Calu3 (cell line): ENCODE measurements around the gene HBS1L. TPM values are rescaled to one million over a fixed set of nuclear protein-coding genes. Genes with fewer than 3 reads are reported as not detected.

Source experiments
- BruUV-seq: library from RNA; stranded (reverse); fragments of 400-500 nt; replicated peaks from 2 replicates; lab custom pipeline; 2021; lab: Mats Ljungman, UMichigan
- CTCF ChIA-PET: fragments of 300-600 bp; sonication (Branson Sonifier 250); formaldehyde crosslinking; loops from one replicate; lab custom pipeline; 2022; ENCODE audit warnings: antibody characterized with exemption; lab: Charles Lee
- DNase-seq: peaks from one replicate; pipeline ENCODE4 v3.0.0; 2022
- H3K27ac Mint-ChIP-seq: one replicate; pipeline ENCODE4 v1.8.0; 2022; ENCODE audit warnings: mixed read lengths; ENCODE audit not compliant: unreplicated experiment
- H3K27me3 Mint-ChIP-seq: one replicate; pipeline ENCODE4 v1.8.0; 2022; ENCODE audit warnings: mixed read lengths; ENCODE audit not compliant: unreplicated experiment
- H3K36me3 Mint-ChIP-seq: one replicate; pipeline ENCODE4 v1.8.0; 2022; ENCODE audit warnings: mild to moderate bottlenecking, moderate library complexity, mixed read lengths; ENCODE audit not compliant: insufficient read depth, unreplicated experiment
- H3K4me1 Mint-ChIP-seq: one replicate; pipeline ENCODE4 v1.8.0; 2022; ENCODE audit warnings: mild to moderate bottlenecking, low read depth, mixed read lengths; ENCODE audit not compliant: unreplicated experiment
- H3K4me3 Mint-ChIP-seq: one replicate; pipeline ENCODE4 v1.8.0; 2022; ENCODE audit warnings: mild to moderate bottlenecking, low read depth, moderate library complexity, mixed read lengths; ENCODE audit not compliant: unreplicated experiment
- H3K9me3 Mint-ChIP-seq: one replicate; pipeline ENCODE4 v1.8.0; 2022; ENCODE audit warnings: low read depth, mixed read lengths; ENCODE audit not compliant: unreplicated experiment
- intact Hi-C: fragments of 100-400 bp; cut with micrococcal nuclease; formaldehyde crosslinking; loops from one replicate; pipeline ENCODE4 v1.10.0; 2022; ENCODE audit not compliant: unreplicated experiment
- total RNA-seq: library from RNA; stranded (reverse); gene quantifications from 2 replicates; pipeline ENCODE4 v1.2.3, GENCODE V29; 2022
- TF ChIP-seq, protein P1 (sequence below): fragments of 200-600 bp; IDR thresholded peaks from one replicate; pipeline ENCODE4 v1.8.0; 2022; ENCODE audit warnings: antibody characterized with exemption; ENCODE audit not compliant: unreplicated experiment

HBS1L gene
- total RNA-seq, 1 experiment from 2014 or later: 50.0 TPM

DNA sequence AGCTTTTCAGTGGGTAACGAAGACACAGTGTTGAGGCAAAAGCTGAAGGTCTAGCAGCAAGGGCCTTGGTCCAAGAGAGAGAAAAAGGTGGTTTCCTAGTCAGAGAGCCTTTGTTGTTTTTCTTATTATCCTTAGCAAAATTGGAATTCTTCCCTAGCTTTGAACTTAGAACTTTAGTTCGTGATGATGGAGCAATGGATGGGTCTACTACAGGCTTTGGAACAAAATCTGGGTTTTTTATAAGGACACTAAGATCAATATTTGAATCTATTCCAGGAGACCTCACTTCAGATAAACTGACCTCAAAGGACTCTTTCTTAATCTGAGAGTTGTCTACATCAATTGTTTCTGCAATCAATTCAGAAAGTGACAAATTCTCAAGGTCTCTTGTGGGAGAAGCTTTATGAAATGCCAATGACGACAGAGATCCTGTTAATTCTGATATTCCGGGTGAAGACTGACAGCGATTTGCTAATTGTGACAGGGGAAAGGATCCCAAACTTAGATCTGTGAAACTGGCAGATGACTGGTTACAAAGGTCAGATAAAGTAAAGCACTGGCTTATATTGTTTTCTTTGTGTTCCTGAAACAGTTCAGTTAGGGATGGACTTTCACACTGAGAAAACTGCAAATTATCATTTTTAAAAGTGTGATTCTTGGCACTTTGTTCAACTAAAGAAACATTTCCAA is 17.7 kb downstream of the HBS1L start:
- Mint-ChIP-seq H3K4me1 (peaks cover 15% of the 10 kb centered on the region), H3K9me3 (no peaks in the 10 kb centered on the region), H3K27me3 (no peaks in the 10 kb centered on the region), H3K4me3 (no peak overlapping the region), H3K27ac (no peak overlapping the region), H3K36me3 (peaks cover 6% of the 10 kb centered on the region)
- BruUV-seq: no TSS peak
- no peak for DNase-seq
- TF ChIP-seq, protein P1, sequence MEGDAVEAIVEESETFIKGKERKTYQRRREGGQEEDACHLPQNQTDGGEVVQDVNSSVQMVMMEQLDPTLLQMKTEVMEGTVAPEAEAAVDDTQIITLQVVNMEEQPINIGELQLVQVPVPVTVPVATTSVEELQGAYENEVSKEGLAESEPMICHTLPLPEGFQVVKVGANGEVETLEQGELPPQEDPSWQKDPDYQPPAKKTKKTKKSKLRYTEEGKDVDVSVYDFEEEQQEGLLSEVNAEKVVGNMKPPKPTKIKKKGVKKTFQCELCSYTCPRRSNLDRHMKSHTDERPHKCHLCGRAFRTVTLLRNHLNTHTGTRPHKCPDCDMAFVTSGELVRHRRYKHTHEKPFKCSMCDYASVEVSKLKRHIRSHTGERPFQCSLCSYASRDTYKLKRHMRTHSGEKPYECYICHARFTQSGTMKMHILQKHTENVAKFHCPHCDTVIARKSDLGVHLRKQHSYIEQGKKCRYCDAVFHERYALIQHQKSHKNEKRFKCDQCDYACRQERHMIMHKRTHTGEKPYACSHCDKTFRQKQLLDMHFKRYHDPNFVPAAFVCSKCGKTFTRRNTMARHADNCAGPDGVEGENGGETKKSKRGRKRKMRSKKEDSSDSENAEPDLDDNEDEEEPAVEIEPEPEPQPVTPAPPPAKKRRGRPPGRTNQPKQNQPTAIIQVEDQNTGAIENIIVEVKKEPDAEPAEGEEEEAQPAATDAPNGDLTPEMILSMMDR: no peak
- CTCF ChIA-PET: no interaction called here
- intact Hi-C loops: no loop called here

DNA sequence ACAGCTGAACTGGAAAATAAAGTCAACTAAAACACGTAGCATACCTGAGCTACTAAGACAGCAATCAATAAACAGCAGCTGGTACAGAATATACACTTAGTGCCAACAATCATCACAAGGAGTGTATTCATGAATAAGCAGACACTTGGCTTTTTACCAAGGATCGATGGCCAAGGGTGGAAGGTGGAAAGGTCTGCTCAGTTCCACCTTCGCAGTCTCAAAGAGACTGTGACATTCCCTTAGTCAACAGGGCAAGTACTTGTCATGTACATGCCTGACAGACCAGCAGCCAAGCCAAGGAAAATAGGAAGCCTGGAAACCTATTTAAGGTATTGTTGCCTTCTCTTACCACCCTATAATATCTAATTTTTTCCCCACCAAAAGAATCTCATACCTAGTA is 21.4 kb downstream of the HBS1L start:
- CTCF ChIA-PET: no interaction called here
- H3K4me1 Mint-ChIP-seq: peaks cover 15% of the 10 kb centered on the region
- no peaks in the 10 kb centered on the region for H3K27me3 Mint-ChIP-seq
- intact Hi-C loops: no loop called here
- BruUV-seq: no TSS peak
- peak overlapping the region; percentile 44 for H3K27ac Mint-ChIP-seq
- H3K36me3 Mint-ChIP-seq: peaks cover 6% of the 10 kb centered on the region
- no peak overlapping the region for H3K4me3 Mint-ChIP-seq
- no peaks in the 10 kb centered on the region for H3K9me3 Mint-ChIP-seq
- DNase-seq: peak; percentile 78
- TF ChIP-seq, protein P1: no peak

DNA sequence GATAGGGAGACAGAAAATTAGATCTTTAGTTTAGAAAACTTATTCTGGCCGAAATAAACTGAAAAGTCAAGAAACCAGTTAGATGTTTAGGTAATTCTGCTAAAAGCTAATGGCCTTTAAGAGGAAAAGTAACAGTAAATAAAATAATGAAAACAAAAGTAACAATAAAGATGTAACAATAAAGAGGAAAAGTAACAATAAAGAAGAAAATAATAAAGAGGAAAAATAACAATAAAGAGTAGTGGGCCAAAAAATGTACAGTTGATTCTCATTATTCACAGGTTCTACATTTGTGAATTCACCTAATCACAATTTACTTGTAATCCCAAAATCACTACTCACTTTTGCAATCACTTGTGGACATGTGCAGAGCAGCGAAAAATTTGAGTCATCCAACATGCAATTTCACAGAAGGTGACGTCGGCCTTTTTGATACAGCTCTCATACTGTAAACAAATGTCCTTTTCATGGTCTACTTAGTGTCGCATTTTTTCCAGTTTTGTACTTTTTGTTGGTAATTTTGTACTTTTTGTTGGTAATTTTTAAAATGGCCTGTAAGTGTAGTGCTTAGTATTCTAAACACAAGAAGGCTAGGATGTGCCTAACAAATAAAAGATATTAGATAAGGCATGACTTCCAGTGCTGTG is 24.0 kb downstream of the HBS1L start:
- H3K27me3 Mint-ChIP-seq: no peaks in the 10 kb centered on the region
- DNase-seq: no peak
- H3K4me3 Mint-ChIP-seq: no peak overlapping the region
- H3K9me3 Mint-ChIP-seq: no peaks in the 10 kb centered on the region
- TF ChIP-seq, protein P1: no peak
- CTCF ChIA-PET: no interaction called here
- no TSS peak for BruUV-seq
- H3K27ac Mint-ChIP-seq: no peak overlapping the region
- peaks cover 15% of the 10 kb centered on the region for H3K4me1 Mint-ChIP-seq
- H3K36me3 Mint-ChIP-seq: peaks cover 11% of the 10 kb centered on the region
- intact Hi-C loops: no loop called here

DNA sequence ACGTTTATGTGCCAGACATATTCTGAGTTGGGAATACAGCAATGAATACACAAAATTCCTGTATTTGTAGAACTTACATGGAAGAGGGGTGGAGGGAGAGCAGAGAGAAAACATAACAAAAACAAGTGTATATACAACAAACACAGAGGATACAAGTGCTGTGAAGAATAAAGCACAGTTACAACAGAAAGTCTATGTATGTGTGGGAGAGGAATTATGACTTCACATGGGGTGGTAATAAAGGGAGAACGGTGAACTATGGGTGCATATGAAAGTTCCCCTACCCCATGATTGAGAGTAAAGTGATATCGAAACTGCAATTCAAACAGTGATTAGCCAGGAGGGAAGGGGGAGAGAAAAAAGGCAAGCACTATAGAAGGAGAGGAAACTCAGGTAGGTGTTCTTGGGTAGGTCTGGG is 24.6 kb downstream of the HBS1L start:
- CTCF ChIA-PET: no interaction called here
- no peak overlapping the region for H3K4me3 Mint-ChIP-seq
- H3K36me3 Mint-ChIP-seq: peaks cover 11% of the 10 kb centered on the region
- intact Hi-C loops: no loop called here
- H3K27ac Mint-ChIP-seq: no peak overlapping the region
- TF ChIP-seq, protein P1: no peak
- no TSS peak for BruUV-seq
- peaks cover 15% of the 10 kb centered on the region for H3K4me1 Mint-ChIP-seq
- no peak for DNase-seq
- H3K27me3 Mint-ChIP-seq: no peaks in the 10 kb centered on the region
- H3K9me3 Mint-ChIP-seq: no peaks in the 10 kb centered on the region
